Transverse colon (tissue), 4 donors: ENCODE results near the gene KIAA1210. TPM values are rescaled to one million over a fixed set of nuclear protein-coding genes. Genes with fewer than 3 reads are reported as not detected.
A peak's percentile ranks its signal among the peaks of the same experiment; 100 is the strongest.

ENCODE experiments used
- DNase-seq: peaks from one replicate; pipeline ENCODE4 v3.0.0-alpha.2; 2019
- H3K27ac ChIP-seq, 4 donors: fragments of 200-600 bp; sonication (generic); 2 replicates each; pipeline ENCODE4 v1.5.1; 2016 to 2018; ENCODE audit warnings: inconsistent platforms in 4 of 4
- H3K27me3 ChIP-seq: fragments of 200-600 bp; sonication (generic); 2 replicates; pipeline ENCODE4 v1.5.1; 2017; ENCODE audit warnings: inconsistent platforms
- H3K36me3 ChIP-seq, 4 donors: fragments of 200-600 bp; sonication (generic); 2 replicates each; pipeline ENCODE4 v1.5.1; 2017 to 2019; ENCODE audit warnings: inconsistent platforms in 4 of 4
- H3K4me1 ChIP-seq, 4 donors: fragments of 200-600 bp; sonication (generic); 2 replicates each; pipeline ENCODE4 v1.5.1; 2017 to 2020; ENCODE audit warnings: inconsistent platforms in 4 of 4
- H3K4me3 ChIP-seq, 4 donors: fragments of 200-600 bp; sonication (generic); 1 replicate in 1 of 4; 2 replicates in 3 of 4; pipeline versions ENCODE4 v1.5.1 to v1.6.1; 2017 to 2019; ENCODE audit warnings: inconsistent platforms in 4 of 4
- H3K9me3 ChIP-seq, 2 donors: fragments of 200-600 bp; sonication (generic); 2 replicates each; pipeline ENCODE4 v1.5.1; 2017 to 2019; ENCODE audit warnings: inconsistent platforms in 2 of 2
- EP300 ChIP-seq: sonication (generic); formaldehyde crosslinking; IDR thresholded peaks from one replicate; pipeline ENCODE4 v1.6.1; 2017; ENCODE audit warnings: antibody characterized with exemption, low read depth
- POLR2A ChIP-seq: fragments of 450-650 bp; IDR thresholded peaks from one replicate; pipeline ENCODE4 v1.6.1; 2016; ENCODE audit warnings: antibody characterized with exemption, mild to moderate bottlenecking, moderate library complexity
- POLR2AphosphoS5 ChIP-seq, 3 donors: sonication (generic); formaldehyde crosslinking; IDR thresholded peaks; one replicate each; pipeline ENCODE4 v1.6.1; 2016; ENCODE audit warnings: antibody characterized with exemption in 3 of 3
- WGBS, 2 donors: methylation state at CpG; one replicate each; pipeline ENCODE4 v1.1.5; 2018; ENCODE audit warnings: low coverage in 1 of 2; 5-methylcytosine and 5-hydroxymethylcytosine counted together
- in situ Hi-C, 4 donors: fragments of 200-750 bp; cut with MboI; loops; one replicate each; pipeline versions ENCODE4 v1.15.0 to v1.15.1; 2017; ENCODE audit warnings: low sequenced_read_pairs in 3 of 4, low pct_ligation_motif_present in 1 of 4, low pct_unique_long_range_greater_than_20kb in 1 of 4
- intact Hi-C: fragments of 100-400 bp; cut with DNase I; formaldehyde crosslinking; loops from one replicate; pipeline ENCODE4 v1.15.1; 2023; ENCODE audit warnings: low total_unique reads
- total RNA-seq, 4 donors: library from RNA; depleted of rRNA; stranded (reverse); fragments of >200 nt; gene quantifications; one replicate each; pipeline ENCODE4 v1.1.0, GENCODE V29; 2016
- TF ChIP-seq, protein P1 (sequence below), 5 experiments: fragments of 200-600 bp in 3 of 5; fragments of 450-650 bp in 2 of 5; sonication (generic) in 3 of 5; IDR thresholded peaks; 1 replicate in 2 of 5; 2 replicates in 3 of 5; pipeline ENCODE4 v1.5.1; 2016 to 2017; ENCODE audit warnings: antibody characterized with exemption in 5 of 5, inconsistent platforms in 3 of 5, mild to moderate bottlenecking in 2 of 5, moderate library complexity in 1 of 5

KIAA1210 gene
- total RNA-seq, 4 donors from 2014 or later: not detected

DNA sequence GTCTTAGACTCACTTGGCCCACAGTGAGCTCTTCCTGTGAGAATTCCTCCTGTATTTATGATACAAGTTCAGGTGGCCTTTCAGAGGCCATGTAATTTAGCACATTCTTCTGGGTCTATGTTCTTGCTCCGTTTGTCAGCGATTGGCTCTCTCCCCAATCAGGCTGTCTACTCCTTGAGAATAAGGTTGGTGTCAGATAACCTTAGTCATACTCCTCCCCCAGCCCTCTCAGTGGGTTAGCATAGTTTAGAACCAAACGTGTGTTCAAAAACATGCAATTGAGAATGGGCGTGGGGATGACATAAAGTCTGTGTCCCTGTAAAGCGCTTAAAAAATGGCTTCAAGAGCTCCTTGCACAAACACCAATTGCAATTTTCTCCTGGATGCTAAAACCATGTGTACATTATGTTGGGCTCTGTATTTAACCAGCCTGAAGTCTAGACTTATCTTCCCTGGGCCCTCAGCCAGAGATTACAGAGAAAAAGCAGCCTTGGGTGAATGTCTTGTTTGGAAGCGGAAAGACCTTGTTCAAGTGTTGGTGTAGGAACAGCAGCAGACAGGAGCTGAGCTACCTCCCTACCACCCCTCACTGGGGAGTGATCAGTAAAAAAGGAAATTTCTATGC lies 64.8 kb downstream of the KIAA1210 start:
- H3K27ac ChIP-seq: no peak overlapping the region
- H3K4me3 ChIP-seq: no peak overlapping the region
- in situ Hi-C loops: loop anchor here in 3 of 4 donors (10.0 to 25.0 kb wide), 2 partner anchors 48 to 226 kb away; no protein-coding TSS in a partner anchor
- H3K9me3 ChIP-seq: no peaks in the 10 kb centered on the region
- no peak for TF ChIP-seq POLR2AphosphoS5 (IDR thresholded peaks at IDR 0.05)
- TF ChIP-seq POLR2A: no peak
- TF ChIP-seq, protein P1, sequence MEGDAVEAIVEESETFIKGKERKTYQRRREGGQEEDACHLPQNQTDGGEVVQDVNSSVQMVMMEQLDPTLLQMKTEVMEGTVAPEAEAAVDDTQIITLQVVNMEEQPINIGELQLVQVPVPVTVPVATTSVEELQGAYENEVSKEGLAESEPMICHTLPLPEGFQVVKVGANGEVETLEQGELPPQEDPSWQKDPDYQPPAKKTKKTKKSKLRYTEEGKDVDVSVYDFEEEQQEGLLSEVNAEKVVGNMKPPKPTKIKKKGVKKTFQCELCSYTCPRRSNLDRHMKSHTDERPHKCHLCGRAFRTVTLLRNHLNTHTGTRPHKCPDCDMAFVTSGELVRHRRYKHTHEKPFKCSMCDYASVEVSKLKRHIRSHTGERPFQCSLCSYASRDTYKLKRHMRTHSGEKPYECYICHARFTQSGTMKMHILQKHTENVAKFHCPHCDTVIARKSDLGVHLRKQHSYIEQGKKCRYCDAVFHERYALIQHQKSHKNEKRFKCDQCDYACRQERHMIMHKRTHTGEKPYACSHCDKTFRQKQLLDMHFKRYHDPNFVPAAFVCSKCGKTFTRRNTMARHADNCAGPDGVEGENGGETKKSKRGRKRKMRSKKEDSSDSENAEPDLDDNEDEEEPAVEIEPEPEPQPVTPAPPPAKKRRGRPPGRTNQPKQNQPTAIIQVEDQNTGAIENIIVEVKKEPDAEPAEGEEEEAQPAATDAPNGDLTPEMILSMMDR (IDR thresholded peaks at IDR 0.05): no peak
- no peak for TF ChIP-seq EP300
- intact Hi-C loops: no loop called here
- H3K4me1 ChIP-seq: no peaks in the 10 kb centered on the region
- WGBS, 2 donors: 62 to 69% methylated on average over 3 to 6 of the region's 6 CpGs
- H3K36me3 ChIP-seq: no peaks in the 10 kb centered on the region
- no peaks in the 10 kb centered on the region for H3K27me3 ChIP-seq
- DNase-seq: no peak

DNA sequence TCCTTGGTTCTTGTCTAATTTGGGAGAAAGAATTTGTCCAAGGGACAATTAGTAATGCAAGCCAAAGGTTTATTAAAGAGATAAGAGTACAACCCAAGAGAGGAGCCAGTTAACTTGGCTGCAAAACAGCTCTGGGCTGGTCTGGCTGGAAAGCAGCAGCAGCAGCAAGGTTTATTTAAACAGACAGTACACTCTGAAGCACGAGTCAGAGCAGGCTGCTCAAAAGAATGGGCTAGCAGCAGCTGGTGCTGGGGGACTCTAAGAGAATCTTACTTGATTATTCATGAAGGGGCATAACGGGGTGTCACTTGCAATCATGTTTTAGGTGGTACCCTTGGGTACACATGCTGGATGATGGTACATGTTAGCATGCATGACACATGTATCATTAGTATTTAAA lies 71.9 kb downstream of the KIAA1210 start:
- Histone ChIP-seq H3K36me3 (no peaks in the 10 kb centered on the region), H3K9me3 (no peaks in the 10 kb centered on the region), H3K27me3 (no peaks in the 10 kb centered on the region), H3K4me1 (no peaks in the 10 kb centered on the region), H3K27ac (no peak overlapping the region), H3K4me3 (no peak overlapping the region)
- DNase-seq: no peak
- in situ Hi-C loops: loop anchor here in 1 of 4 donors (25.0 kb wide), 1 partner anchor 218 kb away; no protein-coding TSS in a partner anchor
- intact Hi-C loops: no loop called here
- no peak for TF ChIP-seq POLR2A
- TF ChIP-seq, protein P1 (IDR thresholded peaks at IDR 0.05): no peak
- no peak for TF ChIP-seq EP300
- no peak for TF ChIP-seq POLR2AphosphoS5 (IDR thresholded peaks at IDR 0.05)
- 38% methylated on average over 2 of the region's 2 CpGs; no CpG with 5 or more reads in 1 of the 2 donors for WGBS, 2 donors

DNA sequence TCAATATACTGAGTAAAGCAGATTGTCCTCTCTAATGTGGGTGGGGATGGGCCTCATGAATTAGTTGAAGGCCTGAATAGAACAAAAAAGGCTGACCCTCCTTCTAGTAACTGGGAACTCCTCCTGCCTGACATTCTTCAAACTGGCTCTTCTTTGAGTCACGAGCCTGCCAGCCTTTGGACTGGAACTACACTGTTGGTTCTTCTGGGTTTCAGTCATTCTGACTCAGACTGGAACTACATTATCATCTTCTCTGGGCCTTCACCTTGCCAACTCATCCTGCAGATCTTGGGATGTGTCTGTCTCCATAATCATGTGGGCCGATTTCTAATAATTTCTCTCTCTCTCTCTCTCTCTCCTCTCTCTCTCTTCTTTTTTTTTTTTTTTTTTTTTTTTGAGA lies 81.7 kb downstream of the KIAA1210 start:
- DNase-seq: no peak
- Histone ChIP-seq H3K9me3 (no peaks in the 10 kb centered on the region), H3K4me1 (peaks cover 0 to 2% (median 0%) of the 10 kb centered on the region in 4 donors), H3K27ac (no peak overlapping the region), H3K4me3 (no peak overlapping the region), H3K36me3 (no peaks in the 10 kb centered on the region), H3K27me3 (no peaks in the 10 kb centered on the region)
- in situ Hi-C loops: no loop called here
- 71 to 100% methylated on average over 1 to 2 of the region's 2 CpGs for WGBS, 2 donors
- intact Hi-C loops: no loop called here
- TF ChIP-seq EP300 (no peak), POLR2AphosphoS5 (IDR thresholded peaks at IDR 0.05) (no peak), POLR2A (no peak)
- TF ChIP-seq, protein P1 (IDR thresholded peaks at IDR 0.05): no peak

DNA sequence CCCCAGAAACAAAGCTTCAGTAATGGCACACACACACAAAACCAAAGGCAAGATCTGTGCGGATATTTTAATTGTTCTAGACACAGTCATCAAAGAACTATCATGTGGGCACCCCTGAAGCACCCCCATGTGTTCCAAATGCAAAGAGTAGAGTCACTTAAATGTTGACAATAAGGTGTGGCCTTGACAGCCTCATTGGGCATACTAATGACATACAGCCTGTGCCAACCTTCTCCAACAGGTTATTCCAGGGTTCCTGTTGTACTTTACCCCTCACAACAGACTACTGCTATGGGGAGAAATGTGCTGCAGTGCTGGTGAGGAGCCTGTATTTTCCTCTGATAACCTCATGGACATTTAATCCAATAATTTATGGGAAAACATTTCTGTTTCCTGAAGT lies 84.6 kb downstream of the KIAA1210 start:
- Histone ChIP-seq H3K36me3 (no peaks in the 10 kb centered on the region), H3K4me1 (peaks cover 0 to 4% (median 0%) of the 10 kb centered on the region in 4 donors), H3K27me3 (no peaks in the 10 kb centered on the region), H3K9me3 (no peaks in the 10 kb centered on the region), H3K4me3 (no peak overlapping the region), H3K27ac (no peak overlapping the region)
- DNase-seq: peak; percentile 9
- intact Hi-C loops: no loop called here
- 89% methylated on average over 1 of the region's 1 CpG; no CpG with 5 or more reads in 1 of the 2 donors for WGBS, 2 donors
- TF ChIP-seq POLR2AphosphoS5 (IDR thresholded peaks at IDR 0.05) (no peak), EP300 (no peak), POLR2A (no peak)
- TF ChIP-seq, protein P1 (IDR thresholded peaks at IDR 0.05): no peak
- in situ Hi-C loops: no loop called here
